ENCODE results near the gene LRIT3.

LRIT3 gene

GRCh38 chr4:109879636-109880314 is 31.9 kb downstream of the LRIT3 start:
- TF ChIP-seq ZFX (IDR thresholded peaks at IDR 0.05) = no peak
- TF ChIP-seq CTCF (conservative IDR thresholded peaks at IDR 0.05) = no peak
- H3K27ac ChIP-seq = no peak overlapping the region

GRCh38 chr4:109886303-109886702 is 38.4 kb downstream of the LRIT3 start:
- TF ChIP-seq ZFX (IDR thresholded peaks at IDR 0.05) (no peak), CTCF (conservative IDR thresholded peaks at IDR 0.05) (no peak)
- no peak overlapping the region for H3K27ac ChIP-seq

DNA sequence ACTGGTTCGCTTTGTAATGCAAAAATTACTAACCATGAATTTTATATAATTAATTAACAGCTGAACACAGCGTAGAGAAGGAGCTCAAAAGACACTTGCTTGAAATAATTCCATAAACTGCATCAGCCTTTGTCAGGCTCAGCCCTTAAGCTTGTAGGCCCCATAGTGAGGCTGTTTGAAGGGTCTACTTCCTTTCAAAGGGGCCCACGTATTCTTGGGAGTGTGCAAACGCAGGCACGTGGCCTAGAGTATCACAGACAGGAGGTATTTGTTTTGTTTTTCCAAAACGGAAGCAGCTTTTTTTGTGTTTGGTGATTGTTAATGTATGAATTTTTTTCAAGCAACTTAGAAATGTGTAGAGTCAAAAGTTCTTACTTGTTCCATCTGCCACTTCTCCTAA is 39.2 kb downstream of the LRIT3 start:
- TF ChIP-seq CTCF (conservative IDR thresholded peaks at IDR 0.05) (no peak), ZFX (IDR thresholded peaks at IDR 0.05) (no peak)
- no peak overlapping the region for H3K27ac ChIP-seq

- TF ChIP-seq ZFX (IDR thresholded peaks at IDR 0.05) (no peak), CTCF (conservative IDR thresholded peaks at IDR 0.05) (no peak)
- no peak overlapping the region for H3K27ac ChIP-seq
These were observed 42.2 kb downstream of the LRIT3 start for GRCh38 chr4:109890076-109890475.

- TF ChIP-seq ZFX (IDR thresholded peaks at IDR 0.05) (no peak), CTCF (conservative IDR thresholded peaks at IDR 0.05) (no peak)
- H3K27ac ChIP-seq = no peak overlapping the region
These were observed 54.8 kb downstream of the LRIT3 start for GRCh38 chr4:109902559-109903251.

GRCh38 chr4:109908731-109909130 is 60.8 kb downstream of the LRIT3 start:
- TF ChIP-seq ZFX (IDR thresholded peaks at IDR 0.05) = no peak
- H3K27ac ChIP-seq = no peak overlapping the region

- no peak overlapping the region for H3K27ac ChIP-seq
- TF ChIP-seq ZFX (IDR thresholded peaks at IDR 0.05) (no peak), CTCF (conservative IDR thresholded peaks at IDR 0.05) (no peak)
These were observed 62.3 kb downstream of the LRIT3 start for GRCh38 chr4:109910256-109910655.
